ENCODE measurements around the gene IKZF2. TPM values are rescaled to one million over a fixed set of nuclear protein-coding genes. Genes with fewer than 3 reads are reported as not detected.

IKZF2 gene
- total and polyA plus RNA-seq, 2 of the 4 experiments (the other 2 are of a cell fraction), result 2.1 to 25.5 TPM

DNA sequence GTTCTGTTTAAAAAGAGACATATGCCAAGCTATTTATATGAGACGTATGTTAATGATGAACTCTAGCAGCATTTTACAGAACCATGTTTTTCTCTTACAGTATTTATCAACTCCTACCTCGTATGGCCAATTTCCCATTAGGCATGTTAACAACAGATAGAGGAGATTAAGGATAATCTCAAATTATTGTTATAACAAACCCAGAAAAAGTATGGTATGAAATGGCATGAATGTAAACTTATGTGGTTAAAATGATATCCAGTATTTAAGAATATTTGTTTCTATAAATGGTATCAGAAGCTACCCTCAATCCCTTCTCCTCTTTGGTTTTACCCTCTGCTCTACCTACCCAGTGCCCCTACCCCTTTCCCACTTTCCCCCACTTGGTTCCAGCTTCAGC is 132.0 kb downstream of the IKZF2 start:
- no peak overlapping the region for H3K23ac ChIP-seq (ENCODE audit: low read depth, low read length)
- no peaks in the 10 kb centered on the region for H3K79me1 ChIP-seq (ENCODE audit: low read depth in 1 of 2, low read length in 2 of 2)
- H4K5ac ChIP-seq (ENCODE audit: low read depth, low read length), result no peak overlapping the region
- no peaks in the 10 kb centered on the region for H4K20me1 ChIP-seq (ENCODE audit: insufficient read depth, low read length)
- peaks cover 3% of the 10 kb centered on the region; the same call in 1 of the 2 replicates for H3K9me1 ChIP-seq (ENCODE audit: insufficient read depth, low read length)
- TF ChIP-seq FOS (IDR thresholded peaks at IDR 0.05; ENCODE audit: low read depth, low read length) (no peak), CHD1 (IDR thresholded peaks at IDR 0.05; ENCODE audit: low read depth, low read length) (no peak), POLR2A (IDR thresholded peaks at IDR 0.05; ENCODE audit: low read depth, low read length) (no peak), BHLHE40 (IDR thresholded peaks at IDR 0.05; ENCODE audit: low read depth, low read length) (no peak), SMC3 (IDR thresholded peaks at IDR 0.05; ENCODE audit: low read depth, low read length) (no peak), MAZ (IDR thresholded peaks at IDR 0.05; ENCODE audit: borderline replicate concordance, low read depth, low read length) (no peak)
- TF ChIP-seq, protein P1, sequence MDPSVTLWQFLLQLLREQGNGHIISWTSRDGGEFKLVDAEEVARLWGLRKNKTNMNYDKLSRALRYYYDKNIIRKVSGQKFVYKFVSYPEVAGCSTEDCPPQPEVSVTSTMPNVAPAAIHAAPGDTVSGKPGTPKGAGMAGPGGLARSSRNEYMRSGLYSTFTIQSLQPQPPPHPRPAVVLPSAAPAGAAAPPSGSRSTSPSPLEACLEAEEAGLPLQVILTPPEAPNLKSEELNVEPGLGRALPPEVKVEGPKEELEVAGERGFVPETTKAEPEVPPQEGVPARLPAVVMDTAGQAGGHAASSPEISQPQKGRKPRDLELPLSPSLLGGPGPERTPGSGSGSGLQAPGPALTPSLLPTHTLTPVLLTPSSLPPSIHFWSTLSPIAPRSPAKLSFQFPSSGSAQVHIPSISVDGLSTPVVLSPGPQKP (IDR thresholded peaks at IDR 0.05; ENCODE audit: borderline replicate concordance, low read depth, low read length), result no peak
- H3K9me3 ChIP-seq (ENCODE audit: control insufficient read depth, insufficient read depth, low read length), result no peaks in the 10 kb centered on the region
- no peak overlapping the region for H3K4me3 ChIP-seq (ENCODE audit: insufficient read depth, low read depth, low read length)
- no TSS peak for BruUV-seq (replicated peaks)
- no peak overlapping the region for H2AK5ac ChIP-seq (ENCODE audit: low read depth, low read length)
- H3K14ac ChIP-seq (replicated peaks; ENCODE audit: low read depth, low read length), result no peak overlapping the region
- no peak overlapping the region for H3K18ac ChIP-seq (ENCODE audit: low read depth, low read length)
- dilution Hi-C loops (cut with HindIII; ENCODE audit: low sequenced_read_pairs, unreplicated experiment) (no loop called here), in situ Hi-C loops (cut with MboI; ENCODE audit: low sequenced_read_pairs) (no loop called here), intact Hi-C loops (cut with micrococcal nuclease) (no loop called here)
- no peak overlapping the region for H3K9ac ChIP-seq (ENCODE audit: low read depth, low read length)
- H3K4ac ChIP-seq (ENCODE audit: low read depth, low read length), result no peak overlapping the region
- H2AK9ac ChIP-seq (replicated peaks; ENCODE audit: low read depth, low read length, poor library complexity), result no peak overlapping the region
- no peak overlapping the region for H4K91ac ChIP-seq (ENCODE audit: insufficient read depth, low read depth, low read length)
- H4K8ac ChIP-seq (ENCODE audit: low read depth in 2 of 2, low read length in 2 of 2), result no peak overlapping the region
- no peak overlapping the region for H2BK20ac ChIP-seq (ENCODE audit: low read depth, low read length)
- no peaks in the 10 kb centered on the region for H3K27me3 ChIP-seq (ENCODE audit: control insufficient read depth, insufficient read depth, low read length)
- no peak overlapping the region for H2AFZ ChIP-seq (replicated peaks; ENCODE audit: low read length, poor library complexity)
- no peak overlapping the region for H3K56ac ChIP-seq (ENCODE audit: extremely low read depth, insufficient read depth, low read length)
- H2BK5ac ChIP-seq (ENCODE audit: low read depth, low read length, poor library complexity, severe bottlenecking), result no peak overlapping the region
- ChIA-PET POLR2A (ENCODE audit: unreplicated experiment) (no interaction called here), CTCF (no interaction called here)
- H3K36me3 ChIP-seq (ENCODE audit: control insufficient read depth, insufficient read depth, low read length), result 0 out of 2 replicates have a peak, but pooled peaks cover 2% of the 10 kb centered on the region
- ATAC-seq (ENCODE audit: low read depth), result no peak
- H3K4me1 ChIP-seq (ENCODE audit: control insufficient read depth, insufficient read depth, low read length), result no peaks in the 10 kb centered on the region; the same call in 1 of the 2 replicates
- no peak overlapping the region for H3K4me2 ChIP-seq (ENCODE audit: low read depth, low read length)
- no peak overlapping the region for H2BK120ac ChIP-seq (ENCODE audit: low read depth, low read length)
- H2BK15ac ChIP-seq (ENCODE audit: low read depth, low read length), result no peak overlapping the region
- DNase-seq, result no peak
- no CpG with 5 or more reads among the region's 2 CpGs for WGBS, 2 experiments (ENCODE audit: extremely low coverage in 2 of 2, insufficient read length in 1 of 2)
- no peak overlapping the region for H3K27ac ChIP-seq (ENCODE audit: insufficient read depth, low read length)

Data from IMR-90 (cell line).